ENCODE data around the gene JAM2.

GRCh38 chr21:25656412-25656811 is 17.4 kb downstream of the JAM2 start:
- TF ChIP-seq CTCF (IDR thresholded peaks at IDR 0.05 in 2 of 3, conservative IDR thresholded peaks at IDR 0.05 in 1 of 3; ENCODE audit: control insufficient read depth in 2 of 3, extremely low read depth in 1 of 3, insufficient read depth in 1 of 3, low read depth in 3 of 3, low read length in 3 of 3) (no peak), EZH2 (IDR thresholded peaks at IDR 0.05; ENCODE audit: borderline replicate concordance, control insufficient read depth, low read depth, low read length) (no peak), TAF1 (IDR thresholded peaks at IDR 0.05; ENCODE audit: borderline replicate concordance, low read depth, low read length) (no peak), E4F1 (IDR thresholded peaks at IDR 0.05; ENCODE audit: borderline replicate concordance, partially characterized antibody) (no peak), POLR2A (IDR thresholded peaks at IDR 0.05; ENCODE audit: low read depth, low read length) (no peak), PAX5 (IDR thresholded peaks at IDR 0.05; ENCODE audit: borderline replicate concordance, low read depth, low read length) (no peak), REST (IDR thresholded peaks at IDR 0.05; ENCODE audit: low read depth, low read length) (no peak)
- TF ChIP-seq, protein P1, sequence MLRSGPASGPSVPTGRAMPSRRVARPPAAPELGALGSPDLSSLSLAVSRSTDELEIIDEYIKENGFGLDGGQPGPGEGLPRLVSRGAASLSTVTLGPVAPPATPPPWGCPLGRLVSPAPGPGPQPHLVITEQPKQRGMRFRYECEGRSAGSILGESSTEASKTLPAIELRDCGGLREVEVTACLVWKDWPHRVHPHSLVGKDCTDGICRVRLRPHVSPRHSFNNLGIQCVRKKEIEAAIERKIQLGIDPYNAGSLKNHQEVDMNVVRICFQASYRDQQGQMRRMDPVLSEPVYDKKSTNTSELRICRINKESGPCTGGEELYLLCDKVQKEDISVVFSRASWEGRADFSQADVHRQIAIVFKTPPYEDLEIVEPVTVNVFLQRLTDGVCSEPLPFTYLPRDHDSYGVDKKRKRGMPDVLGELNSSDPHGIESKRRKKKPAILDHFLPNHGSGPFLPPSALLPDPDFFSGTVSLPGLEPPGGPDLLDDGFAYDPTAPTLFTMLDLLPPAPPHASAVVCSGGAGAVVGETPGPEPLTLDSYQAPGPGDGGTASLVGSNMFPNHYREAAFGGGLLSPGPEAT (IDR thresholded peaks at IDR 0.05; ENCODE audit: low read depth): no peak
